WTC11 (cell line): ENCODE data around the gene PIRT. TPM values are rescaled to one million over a fixed set of nuclear protein-coding genes. Genes with fewer than 3 reads are reported as not detected.

Source experiments
- ATAC-seq: fragments of 200-7000 bp; cut with Tn5 transposase; 2 replicates; pipeline ENCODE4 v1.10.0; 2021; ENCODE audit warnings: mild to moderate bottlenecking, moderate library complexity
- CTCF ChIA-PET: fragments of 300-600 bp; sonication (Branson Sonifier 250); formaldehyde crosslinking; loops from one replicate; lab custom pipeline; 2021; ENCODE audit warnings: antibody characterized with exemption; lab: Charles Lee
- POLR2A ChIA-PET: fragments of 350-600 bp; sonication (Branson Sonifier 250); formaldehyde crosslinking; loops from one replicate; lab custom pipeline; 2021; ENCODE audit warnings: antibody characterized with exemption; lab: Charles Lee
- DNase-seq: peaks from one replicate; pipeline ENCODE4 v3.0.0; 2021; ENCODE audit warnings: low spot score
- H3K27ac Mint-ChIP-seq: 2 replicates; pipeline ENCODE4 v1.8.0; 2021; ENCODE audit warnings: mixed read lengths
- H3K27me3 Mint-ChIP-seq: 2 replicates; pipeline ENCODE4 v1.8.0; 2021; ENCODE audit warnings: low read depth, mild to moderate bottlenecking, moderate library complexity, mixed read lengths
- H3K36me3 Mint-ChIP-seq: 2 replicates; pipeline ENCODE4 v1.8.0; 2021; ENCODE audit warnings: mixed read lengths
- H3K4me1 Mint-ChIP-seq: 2 replicates; pipeline ENCODE4 v1.8.0; 2022; ENCODE audit warnings: mixed read lengths
- H3K4me3 Mint-ChIP-seq: 2 replicates; pipeline ENCODE4 v1.8.0; 2021; ENCODE audit warnings: mild to moderate bottlenecking, moderate library complexity, mixed read lengths
- H3K9me3 Mint-ChIP-seq: 2 replicates; pipeline ENCODE4 v1.8.0; 2021; ENCODE audit warnings: mixed read lengths
- EMX1 ChIP-seq: fragments of 250-450 bp; sonication (Bioruptor Pico); IDR thresholded peaks from 2 replicates; pipeline ENCODE4 v1.8.0; 2021; ENCODE audit warnings: mild to moderate bottlenecking
- ETV6 ChIP-seq: sonication (generic); formaldehyde crosslinking; IDR thresholded peaks from 2 replicates; pipeline ENCODE4 v1.8.1; 2022; ENCODE audit warnings: mild to moderate bottlenecking, missing genetic modification reagents
- FOXJ3 ChIP-seq: sonication (generic); formaldehyde crosslinking; IDR thresholded peaks from 2 replicates; pipeline ENCODE4 v1.9.0; 2021; ENCODE audit warnings: missing genetic modification reagents, mild to moderate bottlenecking, borderline replicate concordance
- FOXP1 ChIP-seq: sonication (generic); formaldehyde crosslinking; IDR thresholded peaks from 2 replicates; pipeline ENCODE4 v1.8.0; 2022; ENCODE audit warnings: missing genetic modification reagents, mild to moderate bottlenecking, moderate library complexity, borderline replicate concordance
- KAT7 ChIP-seq: sonication (generic); formaldehyde crosslinking; IDR thresholded peaks from 2 replicates; pipeline ENCODE4 v1.8.1; 2023; ENCODE audit warnings: missing genetic modification reagents, mild to moderate bottlenecking, borderline replicate concordance
- MYBL2 ChIP-seq: sonication (generic); formaldehyde crosslinking; IDR thresholded peaks from 2 replicates; pipeline ENCODE4 v1.8.1; 2023; ENCODE audit warnings: mild to moderate bottlenecking, moderate library complexity, missing genetic modification reagents
- NFE2L1 ChIP-seq: sonication (generic); formaldehyde crosslinking; IDR thresholded peaks from 2 replicates; pipeline ENCODE4 v1.8.1; 2023; ENCODE audit warnings: missing genetic modification reagents
- NFYB ChIP-seq: sonication (generic); formaldehyde crosslinking; conservative IDR thresholded peaks from 2 replicates; pipeline ENCODE4 v1.8.0; 2022; ENCODE audit warnings: low read depth, missing genetic modification reagents
- NR2C2 ChIP-seq: sonication (generic); formaldehyde crosslinking; IDR thresholded peaks from 2 replicates; pipeline ENCODE4 v1.8.0; 2022; ENCODE audit warnings: mild to moderate bottlenecking, missing genetic modification reagents
- OVOL2 ChIP-seq: fragments of 250-450 bp; sonication (Bioruptor Pico); IDR thresholded peaks from 2 replicates; pipeline ENCODE4 v1.9.0; 2021; ENCODE audit warnings: mild to moderate bottlenecking, borderline replicate concordance
- PRRX2 ChIP-seq: fragments of 250-450 bp; sonication (Bioruptor Pico); IDR thresholded peaks from 2 replicates; pipeline ENCODE4 v1.8.0; 2021; ENCODE audit warnings: mild to moderate bottlenecking
- RORB ChIP-seq: fragments of 250-450 bp; sonication (Bioruptor Pico); IDR thresholded peaks from 2 replicates; pipeline ENCODE4 v1.9.0; 2021; ENCODE audit warnings: mild to moderate bottlenecking
- SOX15 ChIP-seq: fragments of 250-450 bp; sonication (Bioruptor Pico); IDR thresholded peaks from 2 replicates; pipeline ENCODE4 v1.9.0; 2021; ENCODE audit warnings: mild to moderate bottlenecking
- TEAD1 ChIP-seq: sonication (generic); formaldehyde crosslinking; IDR thresholded peaks from 2 replicates; pipeline ENCODE4 v1.8.0; 2022; ENCODE audit warnings: mild to moderate bottlenecking, missing genetic modification reagents
- ZNF671 ChIP-seq: fragments of 250-450 bp; sonication (Bioruptor Pico); IDR thresholded peaks from 2 replicates; pipeline ENCODE4 v1.8.0; 2021; ENCODE audit warnings: mild to moderate bottlenecking
- total RNA-seq: library from RNA; stranded (reverse); gene quantifications from 3 replicates; pipeline ENCODE4 v1.2.3, GENCODE V29; 2021
- TF ChIP-seq, protein P1 (sequence below): sonication (generic); formaldehyde crosslinking; IDR thresholded peaks from 2 replicates; pipeline ENCODE4 v1.8.1; 2023; ENCODE audit warnings: mild to moderate bottlenecking, missing genetic modification reagents
- TF ChIP-seq, protein P2 (sequence below): sonication (generic); formaldehyde crosslinking; IDR thresholded peaks from 2 replicates; pipeline ENCODE4 v1.8.1; 2023; ENCODE audit warnings: mild to moderate bottlenecking, missing genetic modification reagents
- TF ChIP-seq, protein P3 (sequence below): sonication (generic); formaldehyde crosslinking; conservative IDR thresholded peaks from 2 replicates; pipeline ENCODE4 v1.8.1; 2022; ENCODE audit warnings: mild to moderate bottlenecking, missing genetic modification reagents
- TF ChIP-seq, protein P4 (sequence below): fragments of 200-600 bp; IDR thresholded peaks from 2 replicates; pipeline ENCODE4 v1.8.0; 2022; ENCODE audit warnings: antibody characterized with exemption
- TF ChIP-seq, protein P5 (sequence below): fragments of 250-450 bp; sonication (Bioruptor Pico); IDR thresholded peaks from 2 replicates; pipeline ENCODE4 v2.1.2; 2022; ENCODE audit warnings: mild to moderate bottlenecking, moderate library complexity

Gene PIRT
- total RNA-seq, 1 experiment from 2014 or later = not detected

DNA sequence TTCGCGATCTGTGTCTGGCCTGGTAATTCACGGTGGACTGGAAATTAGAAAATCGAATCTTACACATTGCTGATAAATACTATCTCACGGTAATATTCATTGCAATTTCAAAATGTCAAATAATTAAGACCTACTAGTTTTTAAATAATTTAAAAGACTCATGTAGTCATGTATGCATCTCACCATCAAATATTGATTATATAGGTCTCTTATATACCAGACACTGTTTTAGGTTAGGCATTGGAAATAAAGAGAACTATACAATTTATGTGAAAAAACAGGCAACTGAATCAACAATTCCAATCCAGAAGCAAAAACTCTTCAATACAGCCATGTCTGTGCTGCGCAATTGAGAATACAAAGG, 7.5 kb upstream of the PIRT start:
- Mint-ChIP-seq H3K4me3 (peak overlapping the region; percentile 82), H3K36me3 (peaks cover 6% of the 10 kb centered on the region; the same call in 1 of the 2 replicates), H3K27me3 (peaks cover 24% of the 10 kb centered on the region), H3K9me3 (peaks cover 30% of the 10 kb centered on the region), H3K27ac (no peak overlapping the region), H3K4me1 (peaks cover 21% of the 10 kb centered on the region)
- ChIA-PET POLR2A (interaction anchor here (1.0 kb wide), 2 partner anchors 54 to 78 kb away, joined by 3 to 4 read pairs; no protein-coding TSS in a partner anchor), CTCF (interaction anchor here (0.7 to 3.9 kb wide), 35 partner anchors 16 to 1090 kb away, joined by 3 to 99 read pairs (median 5); no protein-coding TSS in a partner anchor)
- ATAC-seq (no peak), DNase-seq (no peak)
- TF ChIP-seq PRRX2 = no peak
- no peak for TF ChIP-seq FOXP1 (CRISPR knock-in tag)
- no peak for TF ChIP-seq NFE2L1
- TF ChIP-seq, protein P1, sequence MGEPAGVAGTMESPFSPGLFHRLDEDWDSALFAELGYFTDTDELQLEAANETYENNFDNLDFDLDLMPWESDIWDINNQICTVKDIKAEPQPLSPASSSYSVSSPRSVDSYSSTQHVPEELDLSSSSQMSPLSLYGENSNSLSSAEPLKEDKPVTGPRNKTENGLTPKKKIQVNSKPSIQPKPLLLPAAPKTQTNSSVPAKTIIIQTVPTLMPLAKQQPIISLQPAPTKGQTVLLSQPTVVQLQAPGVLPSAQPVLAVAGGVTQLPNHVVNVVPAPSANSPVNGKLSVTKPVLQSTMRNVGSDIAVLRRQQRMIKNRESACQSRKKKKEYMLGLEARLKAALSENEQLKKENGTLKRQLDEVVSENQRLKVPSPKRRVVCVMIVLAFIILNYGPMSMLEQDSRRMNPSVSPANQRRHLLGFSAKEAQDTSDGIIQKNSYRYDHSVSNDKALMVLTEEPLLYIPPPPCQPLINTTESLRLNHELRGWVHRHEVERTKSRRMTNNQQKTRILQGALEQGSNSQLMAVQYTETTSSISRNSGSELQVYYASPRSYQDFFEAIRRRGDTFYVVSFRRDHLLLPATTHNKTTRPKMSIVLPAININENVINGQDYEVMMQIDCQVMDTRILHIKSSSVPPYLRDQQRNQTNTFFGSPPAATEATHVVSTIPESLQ = no peak
- TF ChIP-seq RORB (CRISPR knock-in tag) = no peak
- TF ChIP-seq NR2C2 (CRISPR knock-in tag) = no peak
- TF ChIP-seq FOXJ3 (CRISPR knock-in tag) = no peak
- TF ChIP-seq NFYB = no peak
- no peak for TF ChIP-seq ETV6
- no peak for TF ChIP-seq ZNF671 (CRISPR knock-in tag)
- TF ChIP-seq, protein P2, sequence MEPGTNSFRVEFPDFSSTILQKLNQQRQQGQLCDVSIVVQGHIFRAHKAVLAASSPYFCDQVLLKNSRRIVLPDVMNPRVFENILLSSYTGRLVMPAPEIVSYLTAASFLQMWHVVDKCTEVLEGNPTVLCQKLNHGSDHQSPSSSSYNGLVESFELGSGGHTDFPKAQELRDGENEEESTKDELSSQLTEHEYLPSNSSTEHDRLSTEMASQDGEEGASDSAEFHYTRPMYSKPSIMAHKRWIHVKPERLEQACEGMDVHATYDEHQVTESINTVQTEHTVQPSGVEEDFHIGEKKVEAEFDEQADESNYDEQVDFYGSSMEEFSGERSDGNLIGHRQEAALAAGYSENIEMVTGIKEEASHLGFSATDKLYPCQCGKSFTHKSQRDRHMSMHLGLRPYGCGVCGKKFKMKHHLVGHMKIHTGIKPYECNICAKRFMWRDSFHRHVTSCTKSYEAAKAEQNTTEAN (CRISPR knock-in tag) = no peak
- no peak for TF ChIP-seq EMX1 (CRISPR knock-in tag)
- no peak for TF ChIP-seq TEAD1 (CRISPR knock-in tag)
- no peak for TF ChIP-seq SOX15
- TF ChIP-seq, protein P3, sequence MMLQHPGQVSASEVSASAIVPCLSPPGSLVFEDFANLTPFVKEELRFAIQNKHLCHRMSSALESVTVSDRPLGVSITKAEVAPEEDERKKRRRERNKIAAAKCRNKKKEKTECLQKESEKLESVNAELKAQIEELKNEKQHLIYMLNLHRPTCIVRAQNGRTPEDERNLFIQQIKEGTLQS (CRISPR knock-in tag) = no peak
- no peak for TF ChIP-seq KAT7 (CRISPR knock-in tag)
- TF ChIP-seq OVOL2 (CRISPR knock-in tag) = no peak
- no peak for TF ChIP-seq MYBL2 (CRISPR knock-in tag)

DNA sequence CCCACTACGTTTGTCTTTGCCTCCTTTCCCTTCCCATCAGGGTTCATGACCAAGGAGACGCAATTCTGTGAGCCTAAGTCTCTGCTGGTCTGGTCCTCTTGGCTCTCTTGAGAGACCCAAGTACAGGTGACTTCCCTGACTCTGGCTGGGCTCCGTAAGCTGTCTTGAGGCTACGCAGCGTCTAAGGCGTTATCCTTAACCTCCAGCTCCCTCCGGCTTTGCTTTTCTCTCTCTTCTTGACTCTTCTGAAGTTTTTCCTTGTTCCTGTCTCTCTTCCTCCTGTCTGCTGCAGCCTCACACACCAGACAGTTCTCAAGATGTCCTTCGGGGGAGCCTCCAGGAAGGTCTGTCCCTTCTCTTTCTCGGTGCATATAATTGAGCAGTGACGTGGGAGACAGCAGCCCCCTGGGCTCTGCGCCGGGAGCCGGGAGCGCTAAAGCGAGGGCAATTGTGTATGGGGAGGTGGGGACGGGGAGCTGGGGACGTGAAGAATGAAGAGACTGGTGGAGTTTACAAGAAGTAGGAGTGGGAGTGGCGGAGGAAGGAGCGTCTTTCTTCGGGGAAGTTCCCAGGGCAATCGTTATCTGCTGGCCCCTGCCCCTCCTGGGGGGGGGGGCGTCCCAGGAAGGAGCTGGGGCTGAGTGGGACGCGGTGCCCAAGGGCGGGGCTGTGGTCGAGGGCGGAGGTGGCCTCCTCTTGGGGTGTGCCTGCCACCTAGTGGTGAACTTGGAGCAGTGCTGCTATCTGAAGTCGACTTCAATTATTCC, 6.9 kb upstream of the PIRT start:
- Mint-ChIP-seq H3K4me1 (peaks cover 21% of the 10 kb centered on the region), H3K27me3 (peaks cover 24% of the 10 kb centered on the region), H3K36me3 (peaks cover 6% of the 10 kb centered on the region; the same call in 1 of the 2 replicates), H3K4me3 (peak overlapping the region; percentile 82), H3K9me3 (peaks cover 29% of the 10 kb centered on the region), H3K27ac (no peak overlapping the region)
- no peak for TF ChIP-seq SOX15
- TF ChIP-seq, protein P4, sequence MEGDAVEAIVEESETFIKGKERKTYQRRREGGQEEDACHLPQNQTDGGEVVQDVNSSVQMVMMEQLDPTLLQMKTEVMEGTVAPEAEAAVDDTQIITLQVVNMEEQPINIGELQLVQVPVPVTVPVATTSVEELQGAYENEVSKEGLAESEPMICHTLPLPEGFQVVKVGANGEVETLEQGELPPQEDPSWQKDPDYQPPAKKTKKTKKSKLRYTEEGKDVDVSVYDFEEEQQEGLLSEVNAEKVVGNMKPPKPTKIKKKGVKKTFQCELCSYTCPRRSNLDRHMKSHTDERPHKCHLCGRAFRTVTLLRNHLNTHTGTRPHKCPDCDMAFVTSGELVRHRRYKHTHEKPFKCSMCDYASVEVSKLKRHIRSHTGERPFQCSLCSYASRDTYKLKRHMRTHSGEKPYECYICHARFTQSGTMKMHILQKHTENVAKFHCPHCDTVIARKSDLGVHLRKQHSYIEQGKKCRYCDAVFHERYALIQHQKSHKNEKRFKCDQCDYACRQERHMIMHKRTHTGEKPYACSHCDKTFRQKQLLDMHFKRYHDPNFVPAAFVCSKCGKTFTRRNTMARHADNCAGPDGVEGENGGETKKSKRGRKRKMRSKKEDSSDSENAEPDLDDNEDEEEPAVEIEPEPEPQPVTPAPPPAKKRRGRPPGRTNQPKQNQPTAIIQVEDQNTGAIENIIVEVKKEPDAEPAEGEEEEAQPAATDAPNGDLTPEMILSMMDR = peak; percentile 93
- TF ChIP-seq, protein P5, sequence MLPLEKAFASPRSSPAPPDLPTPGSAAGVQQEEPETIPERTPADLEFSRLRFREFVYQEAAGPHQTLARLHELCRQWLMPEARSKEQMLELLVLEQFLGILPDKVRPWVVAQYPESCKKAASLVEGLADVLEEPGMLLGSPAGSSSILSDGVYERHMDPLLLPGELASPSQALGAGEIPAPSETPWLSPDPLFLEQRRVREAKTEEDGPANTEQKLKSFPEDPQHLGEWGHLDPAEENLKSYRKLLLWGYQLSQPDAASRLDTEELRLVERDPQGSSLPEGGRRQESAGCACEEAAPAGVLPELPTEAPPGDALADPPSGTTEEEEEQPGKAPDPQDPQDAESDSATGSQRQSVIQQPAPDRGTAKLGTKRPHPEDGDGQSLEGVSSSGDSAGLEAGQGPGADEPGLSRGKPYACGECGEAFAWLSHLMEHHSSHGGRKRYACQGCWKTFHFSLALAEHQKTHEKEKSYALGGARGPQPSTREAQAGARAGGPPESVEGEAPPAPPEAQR (CRISPR knock-in tag) = no peak
- peak; percentile 82 for DNase-seq
- CTCF ChIA-PET = interaction anchor here (0.6 to 3.9 kb wide), 44 partner anchors 13 to 1091 kb away, joined by 3 to 99 read pairs (median 4); partner anchors contain the start of gene TMEM220
- ATAC-seq = peak; percentile 89
- POLR2A ChIA-PET = interaction anchor here (1.0 kb wide), 2 partner anchors 53 to 78 kb away, joined by 3 to 4 read pairs; no protein-coding TSS in a partner anchor
